ENCODE results near the gene DLK2.

DLK2 gene

GRCh38 chr6:43496370-43497128 lies 41.2 kb upstream of the DLK2 start:
- Histone ChIP-seq H4K20me1 (peaks cover 9 to 74% (median 52%) of the 10 kb centered on the region in 11 experiments; a peak in 20 of 22 replicates), H3K9ac (peak overlapping the region in 5 of 11 experiments; percentile 17 to 49 (median 44); a peak in 5 of 22 replicates), H3K9me3 (replicated peaks in 1 of 11) (no peaks in the 10 kb centered on the region), H3K4me2 (peak overlapping the region in 2 of 11 experiments; percentile 67 to 89; a peak in 1 of 22 replicates), H3K27ac (peak overlapping the region in 4 of 11 experiments; percentile 4 to 54 (median 22); a peak in 2 of 22 replicates), H3K4me3 (no peak overlapping the region), H3K36me3 (peaks cover 42 to 73% (median 64%) of the 10 kb centered on the region in 11 experiments), H3K27me3 (no peaks in the 10 kb centered on the region), H3K4me1 (peaks cover 19 to 34% (median 27%) of the 10 kb centered on the region in 10 experiments)
- TF ChIP-seq Cebpa-rat (IDR thresholded peaks at IDR 0.05), result no peak

DNA sequence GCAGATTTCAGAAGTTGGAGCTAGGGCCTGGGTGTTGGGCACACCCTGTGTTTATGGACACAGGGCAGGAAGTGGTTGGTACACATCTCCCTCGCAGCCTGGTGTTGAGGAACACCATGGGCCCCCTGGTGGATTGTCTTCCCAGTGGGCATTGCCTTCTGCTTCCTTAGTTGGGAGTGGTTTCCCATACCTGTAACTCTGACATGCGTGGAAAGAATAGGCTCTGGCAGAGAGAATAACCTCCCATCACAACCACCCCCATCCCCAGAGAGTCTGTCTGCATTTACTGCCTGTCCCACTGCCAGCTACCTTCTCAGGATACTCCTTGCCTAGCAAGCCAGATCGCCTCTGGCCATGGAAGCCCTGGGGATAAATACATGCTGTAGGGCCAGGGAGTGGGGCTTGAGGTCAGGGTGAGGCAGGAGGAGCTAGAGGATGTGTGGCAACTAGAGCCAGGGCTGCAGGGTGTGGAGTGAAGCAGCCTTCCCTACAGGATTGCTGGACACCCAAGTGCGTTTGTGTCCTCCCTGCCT lies 40.1 kb upstream of the DLK2 start:
- no peak for TF ChIP-seq Cebpa-rat (IDR thresholded peaks at IDR 0.05)
- Histone ChIP-seq H3K4me3 (no peak overlapping the region; a peak in 1 of 20 replicates), H3K9ac (peak overlapping the region in 5 of 11 experiments; percentile 0 to 49 (median 20); a peak in 4 of 22 replicates), H3K4me2 (peak overlapping the region; percentile 13 to 89 (median 71)), H3K27me3 (no peaks in the 10 kb centered on the region), H3K4me1 (peaks cover 19 to 34% (median 27%) of the 10 kb centered on the region in 10 experiments), H4K20me1 (peaks cover 9 to 69% (median 52%) of the 10 kb centered on the region in 11 experiments; a peak in 19 of 22 replicates), H3K27ac (peak overlapping the region in 8 of 11 experiments; percentile 0 to 59 (median 42); a peak in 11 of 22 replicates), H3K36me3 (peaks cover 31 to 62% (median 53%) of the 10 kb centered on the region in 11 experiments), H3K9me3 (replicated peaks in 1 of 11) (no peaks in the 10 kb centered on the region)

GRCh38 chr6:43494766-43495165 lies 39.4 kb upstream of the DLK2 start:
- peak overlapping the region; percentile 13 to 89 (median 71); a peak in 21 of 22 replicates for H3K4me2 ChIP-seq
- peaks cover 9 to 69% (median 52%) of the 10 kb centered on the region in 11 experiments; a peak in 20 of 22 replicates for H4K20me1 ChIP-seq
- H3K27ac ChIP-seq, result peak overlapping the region in 8 of 11 experiments; percentile 23 to 59 (median 42); a peak in 13 of 22 replicates
- peaks cover 19 to 34% (median 28%) of the 10 kb centered on the region in 10 experiments for H3K4me1 ChIP-seq
- no peaks in the 10 kb centered on the region for H3K9me3 ChIP-seq (replicated peaks in 1 of 11)
- no peak overlapping the region; a peak in 1 of 20 replicates for H3K4me3 ChIP-seq
- no peak for TF ChIP-seq Cebpa-rat (IDR thresholded peaks at IDR 0.05)
- H3K36me3 ChIP-seq, result peaks cover 24 to 55% (median 46%) of the 10 kb centered on the region in 11 experiments
- no peaks in the 10 kb centered on the region for H3K27me3 ChIP-seq
- peak overlapping the region in 2 of 11 experiments; percentile 20 to 24; a peak in 2 of 22 replicates for H3K9ac ChIP-seq

DNA sequence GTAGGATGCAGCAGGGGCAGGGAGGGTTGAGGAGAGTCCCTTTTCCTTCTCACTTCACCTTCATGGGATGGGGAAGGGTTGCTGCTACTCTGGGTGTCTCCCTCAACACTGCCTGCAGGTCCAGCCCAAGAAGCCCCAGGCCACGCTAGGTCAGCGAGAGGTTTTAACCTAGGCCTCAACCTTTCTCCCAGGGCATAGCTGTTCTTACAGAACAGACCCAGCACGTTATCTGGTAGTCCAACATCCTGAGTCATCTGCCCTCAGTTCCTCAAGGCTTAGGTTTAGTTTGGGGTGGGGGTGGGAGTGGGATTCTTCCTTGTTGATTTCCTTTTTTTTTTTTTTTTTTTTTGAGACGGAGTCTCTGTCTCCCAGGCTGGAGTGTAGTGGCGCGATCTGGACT lies 39.0 kb upstream of the DLK2 start:
- Histone ChIP-seq H4K20me1 (peaks cover 7 to 69% (median 52%) of the 10 kb centered on the region in 11 experiments; a peak in 21 of 22 replicates), H3K27me3 (no peaks in the 10 kb centered on the region), H3K4me2 (peak overlapping the region in 8 of 11 experiments; percentile 13 to 89 (median 78); a peak in 14 of 22 replicates), H3K9ac (peak overlapping the region in 1 of 11 experiments; percentile 20; a peak in 1 of 22 replicates), H3K9me3 (replicated peaks in 1 of 11) (no peaks in the 10 kb centered on the region), H3K27ac (peak overlapping the region in 4 of 11 experiments; percentile 36 to 59 (median 50); a peak in 3 of 22 replicates), H3K4me1 (peaks cover 19 to 38% (median 29%) of the 10 kb centered on the region in 10 experiments), H3K4me3 (no peak overlapping the region), H3K36me3 (peaks cover 20 to 50% (median 42%) of the 10 kb centered on the region in 11 experiments)
- no peak for TF ChIP-seq Cebpa-rat (IDR thresholded peaks at IDR 0.05)

DNA sequence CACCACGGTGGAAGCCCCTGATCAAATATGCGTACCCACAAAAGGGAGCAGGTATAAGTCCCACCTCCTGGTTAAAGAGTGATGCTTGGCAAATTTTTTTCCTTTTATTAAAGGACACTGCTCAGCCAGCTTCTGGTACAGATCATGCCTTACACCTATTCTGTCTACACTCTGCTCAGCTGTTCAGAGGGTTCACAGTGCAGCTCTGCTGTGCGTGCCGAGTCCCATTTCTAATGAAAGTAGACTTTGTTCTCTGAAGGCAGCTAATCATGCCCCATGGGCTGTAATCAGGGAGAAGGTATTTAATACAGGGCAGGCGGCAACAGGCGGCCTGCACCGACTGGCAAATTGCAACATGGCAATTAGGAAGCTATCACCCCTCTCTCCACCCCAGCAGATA lies 38.5 kb upstream of the DLK2 start:
- Histone ChIP-seq H4K20me1 (peaks cover 2 to 69% (median 52%) of the 10 kb centered on the region in 11 experiments; a peak in 21 of 22 replicates), H3K4me2 (peak overlapping the region in 4 of 11 experiments; percentile 71 to 89 (median 85); a peak in 5 of 22 replicates), H3K27ac (0 out of 22 replicates have a peak overlapping the region, but pooled peaks of 2 of the 11 experiments have one; percentile 1 to 2), H3K27me3 (no peaks in the 10 kb centered on the region), H3K4me3 (no peak overlapping the region), H3K9me3 (replicated peaks in 1 of 11) (no peaks in the 10 kb centered on the region), H3K36me3 (peaks cover 15 to 45% (median 37%) of the 10 kb centered on the region in 11 experiments), H3K4me1 (peaks cover 19 to 43% (median 29%) of the 10 kb centered on the region in 10 experiments), H3K9ac (no peak overlapping the region; a peak in 1 of 22 replicates)
- no peak for TF ChIP-seq Cebpa-rat (IDR thresholded peaks at IDR 0.05)

GRCh38 chr6:43493230-43493629 lies 37.9 kb upstream of the DLK2 start:
- Histone ChIP-seq H3K4me1 (peaks cover 19 to 49% (median 29%) of the 10 kb centered on the region in 10 experiments), H3K9ac (no peak overlapping the region)

DNA sequence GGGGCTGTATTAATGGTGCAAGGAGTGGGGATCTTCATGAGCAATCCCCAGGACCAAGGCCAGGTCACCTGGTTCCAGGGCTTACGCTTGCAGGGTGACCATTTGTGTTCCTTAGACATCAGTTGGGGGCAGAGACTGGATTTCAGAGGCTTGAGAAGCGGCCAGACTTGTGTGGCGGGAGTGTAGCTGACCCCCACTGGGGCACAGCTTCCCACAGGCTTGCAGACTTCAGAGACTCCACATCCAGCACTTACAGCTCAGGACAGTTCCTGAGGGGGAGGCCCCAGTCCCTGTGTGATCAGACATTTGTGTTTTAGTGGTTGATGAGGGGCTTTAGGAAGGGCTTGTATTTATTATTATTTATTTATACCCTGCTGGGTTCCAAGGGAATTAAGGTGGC lies 37.3 kb upstream of the DLK2 start:
- no peaks in the 10 kb centered on the region for H3K27me3 ChIP-seq
- peaks cover 0 to 61% (median 52%) of the 10 kb centered on the region in 11 experiments for H4K20me1 ChIP-seq
- TF ChIP-seq Cebpa-rat (IDR thresholded peaks at IDR 0.05), result no peak
- H3K36me3 ChIP-seq, result peaks cover 3 to 34% (median 25%) of the 10 kb centered on the region in 11 experiments
- 0 out of 22 replicates have a peak overlapping the region, but pooled peaks of 1 of the 11 experiments have one; percentile 2 for H3K9ac ChIP-seq
- H3K4me1 ChIP-seq, result peaks cover 19 to 55% (median 29%) of the 10 kb centered on the region in 10 experiments
- H3K4me3 ChIP-seq, result no peak overlapping the region
- no peak overlapping the region for H3K27ac ChIP-seq
- H3K4me2 ChIP-seq, result no peak overlapping the region
- no peaks in the 10 kb centered on the region for H3K9me3 ChIP-seq (replicated peaks in 1 of 11)

More at GRCh38 chr6:43493230-43493629, 37.9 kb upstream of the DLK2 start:
- H3K27me3 ChIP-seq, result no peaks in the 10 kb centered on the region
- no peak for TF ChIP-seq Cebpa-rat (IDR thresholded peaks at IDR 0.05)
- no peak overlapping the region for H3K27ac ChIP-seq
- peaks cover 0 to 67% (median 52%) of the 10 kb centered on the region in 11 experiments for H4K20me1 ChIP-seq
- no peaks in the 10 kb centered on the region for H3K9me3 ChIP-seq (replicated peaks in 1 of 11)
- H3K4me3 ChIP-seq, result no peak overlapping the region
- H3K36me3 ChIP-seq, result peaks cover 9 to 39% (median 31%) of the 10 kb centered on the region in 11 experiments
- H3K4me2 ChIP-seq, result no peak overlapping the region

DNA sequence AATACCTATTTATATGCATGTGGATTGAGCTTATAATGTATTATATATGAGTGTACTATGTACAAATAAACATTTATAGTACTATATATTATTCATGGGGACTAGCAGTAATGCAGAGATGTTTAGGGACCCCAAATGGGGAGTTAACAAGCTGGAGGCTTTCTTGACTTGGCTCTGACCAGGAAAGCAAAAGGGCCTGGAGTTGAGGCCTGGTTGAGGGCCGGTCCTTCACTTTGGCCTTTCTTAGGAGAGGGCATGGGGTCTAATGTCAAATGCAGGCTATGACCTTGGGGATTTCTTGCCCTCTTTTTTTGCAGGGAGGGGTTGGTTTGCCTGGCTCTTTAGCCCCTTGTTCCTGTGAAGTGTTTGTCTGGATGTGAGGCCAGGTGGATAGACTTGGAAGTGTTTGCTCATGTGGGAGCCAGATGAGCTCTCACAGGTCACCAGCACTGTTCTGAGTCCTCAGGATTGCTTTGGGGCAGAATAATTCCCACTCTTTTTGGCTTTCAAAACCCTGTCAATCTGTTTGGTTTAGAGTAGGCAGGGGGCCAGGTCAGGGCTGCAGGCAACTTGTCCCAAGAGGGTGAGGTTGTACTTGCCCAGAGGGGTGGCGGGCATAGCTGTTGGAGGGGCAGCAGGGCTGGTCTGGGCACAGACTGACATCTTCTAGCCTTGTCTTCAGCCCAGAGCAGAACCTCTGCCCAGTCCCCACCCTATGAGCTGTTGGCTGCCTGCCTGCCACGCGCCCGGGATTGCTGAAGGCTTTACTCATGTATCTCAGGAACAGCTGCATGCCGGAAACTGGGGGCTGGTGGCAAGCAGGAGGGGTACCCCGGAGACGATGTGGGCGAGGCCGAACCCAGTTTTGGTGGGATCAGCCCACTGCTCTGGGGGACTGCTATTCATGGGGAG lies 36.7 kb upstream of the DLK2 start:
- Histone ChIP-seq H3K4me1 (peaks cover 19 to 56% (median 28%) of the 10 kb centered on the region in 10 experiments), H3K9ac (peak overlapping the region in 1 of 11 experiments; percentile 2; a peak in 1 of 22 replicates), H3K36me3 (peaks cover 0 to 32% (median 19%) of the 10 kb centered on the region in 11 experiments; a peak in 20 of 22 replicates), H3K9me3 (replicated peaks in 1 of 11) (no peaks in the 10 kb centered on the region), H3K27ac (no peak overlapping the region), H3K27me3 (no peaks in the 10 kb centered on the region), H3K4me3 (no peak overlapping the region), H3K4me2 (no peak overlapping the region), H4K20me1 (peaks cover 6 to 57% (median 52%) of the 10 kb centered on the region in 11 experiments)
- no peak for TF ChIP-seq Cebpa-rat (IDR thresholded peaks at IDR 0.05)

Data from BLaER1 treated with 17β-estradiol and CSF1 and Interleukin-3, amounts not matched to agents 10 nM and 100 nM (cell line).